NCI-H460 (cell line): ENCODE data around the gene IFIH1. TPM values are rescaled to one million over a fixed set of nuclear protein-coding genes. Genes with fewer than 3 reads are reported as not detected.
A peak's percentile ranks its signal among the peaks of the same experiment; 100 is the strongest.

Experiments used
- DNase-seq: peaks from one replicate; pipeline ENCODE4 v3.0.0-alpha.2; 2016; ENCODE audit warnings: low read depth; ENCODE audit errors: extremely low read depth
- total RNA-seq: library from RNA; depleted of rRNA; stranded (reverse); fragments of >200 nt; shearing (Covaris generic); gene quantifications from 2 replicates; pipeline ENCODE4 v1.2.3, GENCODE V29; 2014

IFIH1 gene
- total RNA-seq, 1 experiment from 2014 or later, result 6.6 TPM

GRCh38 chr2:162315938-162316337 lies 2.5 kb downstream of the IFIH1 start:
- DNase-seq, result no peak

GRCh38 chr2:162312853-162313252 lies 5.6 kb downstream of the IFIH1 start:
- no peak for DNase-seq

GRCh38 chr2:162308747-162309503 lies 9.6 kb downstream of the IFIH1 start:
- DNase-seq, result no peak

GRCh38 chr2:162305901-162306300 lies 12.6 kb downstream of the IFIH1 start:
- no peak for DNase-seq

GRCh38 chr2:162301877-162302276 lies 16.6 kb downstream of the IFIH1 start:
- DNase-seq, result no peak

- DNase-seq, result peak; percentile 66
Observed at GRCh38 chr2:162301151-162301804, 17.2 kb downstream of the IFIH1 start.

GRCh38 chr2:162300266-162300665 lies 18.2 kb downstream of the IFIH1 start:
- DNase-seq, result no peak

GRCh38 chr2:162298669-162299335 lies 19.7 kb downstream of the IFIH1 start:
- DNase-seq, result no peak

- peak; percentile 81 for DNase-seq
Observed at GRCh38 chr2:162297925-162298552, 20.4 kb downstream of the IFIH1 start.

GRCh38 chr2:162295009-162295408 lies 23.5 kb downstream of the IFIH1 start:
- no peak for DNase-seq

GRCh38 chr2:162293122-162293786 lies 25.2 kb downstream of the IFIH1 start:
- DNase-seq, result no peak

- no peak for DNase-seq
Observed at GRCh38 chr2:162291748-162292147, 26.7 kb downstream of the IFIH1 start.

GRCh38 chr2:162282765-162283425 lies 35.6 kb downstream of the IFIH1 start:
- DNase-seq, result no peak

GRCh38 chr2:162280654-162281053 lies 37.8 kb downstream of the IFIH1 start:
- DNase-seq, result no peak

- no peak for DNase-seq
Observed at GRCh38 chr2:162277381-162277780, 41.1 kb downstream of the IFIH1 start.

GRCh38 chr2:162267996-162268395 lies 50.5 kb downstream of the IFIH1 start:
- no peak for DNase-seq

GRCh38 chr2:162267496-162267895 lies 51.0 kb downstream of the IFIH1 start:
- no peak for DNase-seq

GRCh38 chr2:162266460-162266760 lies 52.1 kb downstream of the IFIH1 start:
- no peak for DNase-seq

GRCh38 chr2:162265666-162266459 lies 52.6 kb downstream of the IFIH1 start:
- no peak for DNase-seq
